ENCODE data around the gene FLNA.
"Not testable (repeated sequence)": the region's sequence is repeated elsewhere in the genome, so short reads cannot be mapped to it uniquely, and the experiment has no call there.

The FLNA gene

DNA sequence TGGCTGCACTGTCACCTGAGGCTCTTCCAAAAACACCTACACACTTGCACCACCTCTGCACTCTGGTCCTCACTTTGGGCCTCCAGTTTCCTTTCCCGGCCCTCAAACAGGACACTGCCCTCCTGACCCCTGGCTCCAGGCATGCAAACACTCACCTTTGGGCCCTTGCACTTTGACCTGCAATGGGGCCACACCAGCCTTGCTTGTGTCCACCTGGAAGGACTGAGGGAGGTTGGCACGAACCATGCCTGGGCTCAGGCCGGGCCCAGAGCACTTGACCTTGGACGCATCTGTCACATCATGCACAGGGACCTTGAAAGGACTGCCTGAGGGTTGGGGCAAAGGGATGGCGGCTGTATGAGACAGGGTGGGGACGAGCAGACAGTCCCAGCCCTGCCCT, 15.6 kb downstream of the FLNA start:
- DNase-seq (ENCODE audit: low read depth), result no peak

- no peak for DNase-seq (ENCODE audit: low read depth)
Observed at GRCh38 chrX:154358011-154358410, 16.4 kb downstream of the FLNA start.

GRCh38 chrX:154357205-154357604, 17.2 kb downstream of the FLNA start:
- DNase-seq (ENCODE audit: low read depth), result no peak

DNA sequence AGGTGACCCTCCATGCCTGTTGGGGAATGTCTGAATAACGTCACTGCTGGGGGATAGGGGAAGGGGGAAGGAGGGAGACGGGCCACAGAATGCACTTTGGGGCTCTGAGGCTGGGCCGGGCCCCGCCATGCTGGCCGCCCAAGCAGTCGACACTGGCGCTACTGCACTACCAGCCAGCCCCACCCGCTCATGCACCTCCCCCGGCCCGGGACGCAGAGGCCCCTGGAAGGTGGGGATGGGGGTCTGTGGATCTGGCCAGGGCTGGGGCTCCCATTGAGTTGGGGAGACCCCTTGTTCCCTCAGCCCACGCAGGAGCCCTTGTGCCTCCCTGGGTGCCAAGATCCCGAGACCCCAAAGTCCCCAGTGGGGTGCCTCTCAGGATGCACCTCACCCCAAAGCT, 17.8 kb downstream of the FLNA start:
- no peak for DNase-seq (ENCODE audit: low read depth)

GRCh38 chrX:154355776-154356140, 18.7 kb downstream of the FLNA start:
- no peak for DNase-seq (ENCODE audit: low read depth)

- no peak for DNase-seq (ENCODE audit: low read depth)
Observed at GRCh38 chrX:154355094-154355775, 19.2 kb downstream of the FLNA start.

DNA sequence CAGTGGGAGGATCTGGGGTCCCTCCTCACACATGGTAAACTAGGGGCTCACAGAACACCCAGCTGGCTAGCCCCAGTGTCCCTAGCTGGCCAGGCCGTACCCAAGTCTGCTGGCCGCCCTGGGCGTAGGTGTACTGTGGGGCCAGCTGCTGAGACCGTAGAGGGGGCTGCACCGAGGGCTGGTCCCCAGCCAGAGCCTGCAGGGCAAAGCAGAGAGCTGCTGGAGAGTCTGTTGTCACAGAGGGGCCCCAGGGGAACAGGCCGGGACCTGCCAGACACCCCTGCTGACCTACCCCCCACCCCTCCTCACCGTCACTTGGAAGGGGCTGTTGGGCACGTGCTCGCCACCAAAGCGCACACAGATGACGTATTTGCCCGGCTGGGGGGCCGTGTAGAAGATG, 19.9 kb downstream of the FLNA start:
- DNase-seq (ENCODE audit: low read depth), result no peak

- no peak for DNase-seq (ENCODE audit: low read depth)
Observed at GRCh38 chrX:154354013-154354412, 20.4 kb downstream of the FLNA start.

DNA sequence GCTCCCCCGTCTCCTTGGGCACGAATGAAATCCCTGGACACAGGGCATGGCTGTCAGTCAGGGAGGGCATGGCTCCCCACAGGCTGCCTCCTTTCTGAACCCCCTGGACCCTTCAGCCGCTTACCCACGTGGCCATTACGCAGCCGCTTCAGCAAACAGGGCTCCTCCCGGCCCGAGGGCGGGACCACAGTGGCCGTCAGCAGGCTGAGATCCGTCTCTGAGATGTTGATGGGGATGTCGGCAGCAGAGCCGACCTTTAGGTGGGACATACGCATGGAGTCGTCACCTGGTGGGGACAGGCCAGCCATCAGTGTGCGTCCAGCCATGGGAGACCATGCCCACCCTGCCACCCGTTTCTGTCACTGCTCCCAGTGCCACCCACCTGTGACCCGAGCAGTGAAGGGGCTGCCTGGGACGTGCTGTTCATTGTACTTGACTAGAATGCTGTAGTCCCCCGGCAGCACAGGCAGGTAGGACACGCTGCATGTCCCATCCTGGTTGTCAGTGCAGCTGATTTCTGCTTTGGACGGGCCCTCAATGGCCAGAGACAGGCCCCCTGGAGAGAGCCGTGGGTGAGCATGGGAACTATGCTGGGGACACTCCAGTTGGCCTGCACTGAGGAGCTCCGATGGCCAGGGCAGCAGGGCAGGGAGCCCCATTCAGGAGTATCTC, 21.1 kb downstream of the FLNA start:
- DNase-seq (ENCODE audit: low read depth), result no peak

GRCh38 chrX:154352466-154352865, 22.0 kb downstream of the FLNA start:
- DNase-seq (ENCODE audit: low read depth), result no peak

- DNase-seq (ENCODE audit: low read depth), result no peak
Observed at GRCh38 chrX:154352012-154352401, 22.4 kb downstream of the FLNA start.

- no peak for DNase-seq (ENCODE audit: low read depth)
Observed at GRCh38 chrX:154351183-154352011, 23.0 kb downstream of the FLNA start.

GRCh38 chrX:154350429-154351182, 23.8 kb downstream of the FLNA start:
- DNase-seq (ENCODE audit: low read depth), result no peak

DNA sequence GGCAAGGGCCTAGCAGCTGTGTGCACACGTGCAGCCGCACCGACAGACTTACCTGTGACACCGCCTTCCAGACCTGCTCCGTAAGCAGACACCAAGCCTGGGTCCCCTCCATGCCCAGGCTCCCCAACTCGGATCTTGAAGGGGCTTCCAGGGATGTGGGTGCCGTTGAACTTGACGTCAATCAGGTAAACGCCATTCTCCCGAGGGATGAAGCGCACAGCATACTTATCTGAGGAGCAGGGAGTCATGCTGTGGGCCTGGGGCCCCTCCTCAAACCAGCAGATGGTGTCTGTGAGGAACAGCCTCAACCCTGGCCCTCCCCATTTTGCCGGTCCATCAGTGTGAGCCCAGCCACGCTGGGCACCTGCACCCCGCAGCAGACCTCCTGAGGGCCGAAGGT, 24.5 kb downstream of the FLNA start:
- DNase-seq (ENCODE audit: low read depth), result no peak

DNA sequence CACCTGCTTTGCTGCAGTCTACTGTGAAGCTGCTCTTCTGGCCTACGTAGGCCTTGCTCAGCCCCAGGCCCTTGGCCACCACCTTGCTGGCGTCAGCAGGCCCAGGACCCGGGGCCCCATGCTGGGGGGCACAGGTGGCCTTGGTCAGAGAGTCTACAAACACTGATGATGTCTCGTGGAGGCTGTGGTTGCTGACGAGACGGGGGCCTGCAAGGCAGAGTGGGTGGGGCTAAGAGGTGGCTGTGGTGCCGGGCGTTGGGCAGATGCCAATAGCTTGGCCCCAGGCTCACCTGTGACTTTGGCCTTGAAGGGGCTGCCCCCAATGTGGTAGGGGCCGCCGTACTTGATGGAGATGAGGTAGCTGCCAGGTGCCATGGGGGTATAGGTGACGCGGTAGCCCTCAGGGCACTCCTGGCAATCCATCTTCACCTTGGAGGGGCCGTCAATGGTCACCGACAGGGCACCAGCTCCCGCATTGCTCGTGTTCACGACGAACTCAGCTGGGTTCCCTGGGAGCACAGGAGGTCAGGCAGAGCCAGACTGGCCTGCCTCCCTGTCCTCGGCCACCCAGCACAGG, 25.0 kb downstream of the FLNA start:
- DNase-seq (ENCODE audit: low read depth), result no peak

GRCh38 chrX:154348646-154349358, 25.6 kb downstream of the FLNA start:
- no peak for DNase-seq (ENCODE audit: low read depth)

DNA sequence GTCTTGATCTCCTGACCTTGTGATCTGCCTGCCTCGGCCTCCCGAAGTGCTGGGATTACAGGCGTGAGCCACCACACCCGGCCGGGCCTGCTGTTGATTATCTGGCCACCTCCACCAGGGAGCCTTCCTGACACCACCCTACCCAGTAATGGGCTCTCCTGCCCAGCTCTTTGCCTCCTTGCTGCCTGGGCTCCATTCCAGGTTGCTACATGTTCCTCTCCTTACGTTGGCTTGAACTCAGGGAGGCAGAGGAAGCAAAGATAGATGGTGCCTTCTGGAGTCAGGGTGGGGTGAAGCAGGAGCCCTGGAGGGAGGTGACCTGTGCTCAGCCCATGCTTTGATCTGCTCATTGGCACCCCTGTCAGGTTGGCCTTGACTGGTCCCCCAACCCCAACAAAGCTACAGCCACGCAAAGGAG, 26.3 kb downstream of the FLNA start:
- DNase-seq (ENCODE audit: low read depth), result peak; percentile 32

- DNase-seq (ENCODE audit: low read depth), result not testable (repeated sequence)
Observed at GRCh38 chrX:154343620-154344019, 30.8 kb downstream of the FLNA start.

- not testable (repeated sequence) for DNase-seq (ENCODE audit: low read depth)
Observed at GRCh38 chrX:154343063-154343462, 31.4 kb downstream of the FLNA start.

DNA sequence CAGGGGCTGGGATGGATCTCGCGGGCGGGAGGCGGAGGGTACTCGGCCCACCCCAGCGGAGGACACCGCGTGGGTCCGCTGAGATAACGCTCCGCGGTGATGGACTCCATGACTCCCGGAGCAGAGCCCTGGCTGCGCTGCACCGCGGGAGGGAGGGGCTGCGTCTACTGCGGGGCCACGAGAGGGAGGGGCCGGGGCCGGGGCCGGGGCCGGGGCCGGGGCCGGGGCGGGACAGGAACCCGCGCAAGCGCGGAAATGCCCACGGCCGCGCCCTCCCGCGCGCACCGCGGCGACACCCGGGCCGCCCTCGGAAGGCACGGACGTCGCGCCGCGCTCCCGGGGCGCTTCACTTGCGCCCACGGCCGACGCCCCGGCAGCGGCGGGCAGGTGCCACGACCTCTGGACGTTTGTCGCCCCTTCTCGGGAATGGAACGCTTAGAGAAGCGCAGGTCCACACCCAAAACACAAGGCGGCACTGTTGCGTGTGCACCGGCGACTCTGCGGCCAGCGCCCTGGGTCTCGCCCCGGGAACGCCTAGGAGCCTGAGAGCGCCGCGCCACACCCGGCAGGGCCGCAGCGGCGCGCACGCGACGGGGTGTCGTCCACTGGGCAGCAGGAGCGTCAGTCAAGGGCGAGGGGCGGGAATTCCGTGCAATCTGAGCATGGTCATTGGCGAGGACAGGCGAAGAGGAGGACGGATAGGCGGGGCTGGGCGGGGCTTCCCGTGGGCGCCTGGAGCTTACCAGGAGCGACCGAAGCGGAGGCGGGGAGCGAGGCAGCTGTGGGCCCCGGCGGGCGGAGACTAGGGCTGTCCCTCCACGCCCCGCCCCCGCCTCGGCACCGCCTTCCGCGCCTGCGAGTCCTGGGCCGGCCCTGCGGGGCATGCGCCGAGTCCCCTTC, 32.8 kb downstream of the FLNA start:
- DNase-seq (ENCODE audit: low read depth), result not testable (repeated sequence)

Data from ELR (cell line).